NCI-H187 treated with DMSO at 0.1 percent for 48 hours (cell line): Measurements from ENCODE around the gene GGTLC2.
"Not testable (repeated sequence)": the region's sequence is repeated elsewhere in the genome, so short reads cannot be mapped to it uniquely, and the experiment has no call there.

Experiments used
- DNase-seq: peaks from one replicate; lab custom pipeline; 2025; lab: John Stamatoyannopoulos, UW

GGTLC2 gene

DNA sequence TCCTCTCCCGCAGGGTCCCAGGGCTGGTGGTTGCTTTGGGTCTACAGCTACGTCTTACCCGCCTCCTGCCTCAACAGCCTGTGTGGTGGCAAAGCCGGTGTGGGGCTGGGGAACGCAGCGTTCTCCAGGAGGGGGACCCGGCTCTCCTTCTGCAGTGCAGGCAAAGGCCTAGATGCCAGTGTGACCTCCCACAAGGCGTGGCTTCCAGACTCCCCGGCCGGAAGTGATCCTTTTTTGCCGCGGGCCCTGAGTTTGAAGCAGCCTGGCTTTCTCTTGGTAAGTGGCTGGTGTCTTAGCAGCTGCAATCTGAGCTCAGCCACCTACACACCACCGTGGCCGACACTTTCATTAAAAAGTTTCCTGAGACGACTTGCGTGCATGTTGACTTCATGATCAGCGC, 6.1 kb upstream of the GGTLC2 start:
- not testable (repeated sequence) for DNase-seq

DNA sequence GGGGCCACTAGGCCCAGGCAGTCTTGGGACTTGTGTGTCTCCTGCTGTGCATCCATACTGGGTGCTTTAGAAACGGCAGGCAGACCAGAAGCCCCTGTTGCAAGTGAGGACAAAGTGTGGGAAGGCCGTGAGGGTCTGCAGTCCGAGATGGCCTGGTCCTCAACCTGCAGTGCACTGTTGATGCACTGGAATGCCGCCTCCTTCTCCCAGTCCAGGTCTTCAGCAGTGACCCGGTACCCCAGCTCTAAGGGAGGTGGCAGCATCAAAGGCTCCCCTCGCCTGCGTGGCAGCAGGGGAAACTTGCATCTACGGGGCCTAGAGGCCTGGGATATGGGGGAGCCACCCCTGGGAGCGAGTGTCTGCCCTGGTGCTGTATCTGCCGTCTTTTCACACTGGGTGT, 2.2 kb upstream of the GGTLC2 start:
- not testable (repeated sequence) for DNase-seq

GRCh38 chr22:22645969-22646368, 1.6 kb downstream of the GGTLC2 start:
- not testable (repeated sequence) for DNase-seq

DNA sequence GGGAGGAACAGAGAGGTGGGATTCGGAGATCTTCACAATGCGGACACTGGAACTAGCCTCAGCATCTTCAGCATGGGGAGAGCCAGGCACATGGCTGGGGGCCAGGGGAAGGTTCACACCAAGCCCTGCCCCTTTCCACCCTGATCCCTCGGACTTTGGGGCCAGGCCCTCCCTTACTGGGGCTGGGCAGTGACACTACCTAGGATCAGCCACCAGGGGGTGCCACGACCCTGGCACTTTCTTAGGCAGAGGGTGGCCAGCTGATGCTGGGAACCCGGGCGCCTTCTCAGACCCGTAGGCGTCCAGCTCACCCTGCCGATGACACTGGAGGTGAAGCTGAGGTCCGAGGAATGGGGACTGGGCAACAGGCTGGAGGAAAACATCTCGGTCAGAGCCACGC, 3.5 kb downstream of the GGTLC2 start:
- DNase-seq: not testable (repeated sequence)

- DNase-seq: not testable (repeated sequence)
Measured at GRCh38 chr22:22648863-22649536, 4.6 kb downstream of the GGTLC2 start.

DNA sequence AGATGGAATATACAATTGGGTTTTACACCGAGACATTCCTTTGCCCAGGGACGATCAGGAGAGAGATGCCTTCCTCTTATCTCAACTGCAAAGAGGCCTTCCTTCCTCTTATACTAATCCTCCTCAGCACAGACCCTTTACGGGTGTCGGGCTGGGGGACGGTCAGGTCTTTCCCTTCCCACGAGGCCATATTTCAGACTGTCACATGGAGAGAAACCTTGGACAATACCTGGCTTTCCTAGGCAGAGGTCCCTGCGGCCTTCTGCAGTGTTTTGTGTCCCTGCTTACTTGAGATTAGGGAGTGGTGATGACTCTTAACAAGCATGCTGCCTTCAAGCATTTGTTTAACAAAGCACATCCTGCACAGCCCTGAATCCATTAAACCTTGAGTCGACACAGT, 5.3 kb downstream of the GGTLC2 start:
- not testable (repeated sequence) for DNase-seq

DNA sequence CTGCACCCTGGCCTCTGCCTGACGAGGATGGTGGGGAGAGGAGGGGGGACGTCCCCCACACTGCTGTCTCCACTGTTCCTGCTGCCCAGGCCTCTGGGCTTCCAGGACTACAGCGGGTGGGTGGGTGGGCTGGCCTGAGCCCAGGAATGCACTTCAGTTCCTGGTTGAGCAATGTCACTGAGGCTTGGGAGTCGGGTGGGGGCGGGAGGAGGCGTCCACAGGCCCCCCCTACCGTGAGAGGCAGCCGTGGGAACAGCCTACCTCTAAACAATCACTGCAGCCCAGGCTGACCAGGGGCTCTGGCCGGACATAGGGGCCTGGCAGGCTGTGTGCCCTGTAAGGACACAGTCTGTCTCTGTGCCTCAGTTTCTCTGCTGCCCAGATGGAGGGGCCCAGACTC, 6.0 kb downstream of the GGTLC2 start:
- DNase-seq: not testable (repeated sequence)

DNA sequence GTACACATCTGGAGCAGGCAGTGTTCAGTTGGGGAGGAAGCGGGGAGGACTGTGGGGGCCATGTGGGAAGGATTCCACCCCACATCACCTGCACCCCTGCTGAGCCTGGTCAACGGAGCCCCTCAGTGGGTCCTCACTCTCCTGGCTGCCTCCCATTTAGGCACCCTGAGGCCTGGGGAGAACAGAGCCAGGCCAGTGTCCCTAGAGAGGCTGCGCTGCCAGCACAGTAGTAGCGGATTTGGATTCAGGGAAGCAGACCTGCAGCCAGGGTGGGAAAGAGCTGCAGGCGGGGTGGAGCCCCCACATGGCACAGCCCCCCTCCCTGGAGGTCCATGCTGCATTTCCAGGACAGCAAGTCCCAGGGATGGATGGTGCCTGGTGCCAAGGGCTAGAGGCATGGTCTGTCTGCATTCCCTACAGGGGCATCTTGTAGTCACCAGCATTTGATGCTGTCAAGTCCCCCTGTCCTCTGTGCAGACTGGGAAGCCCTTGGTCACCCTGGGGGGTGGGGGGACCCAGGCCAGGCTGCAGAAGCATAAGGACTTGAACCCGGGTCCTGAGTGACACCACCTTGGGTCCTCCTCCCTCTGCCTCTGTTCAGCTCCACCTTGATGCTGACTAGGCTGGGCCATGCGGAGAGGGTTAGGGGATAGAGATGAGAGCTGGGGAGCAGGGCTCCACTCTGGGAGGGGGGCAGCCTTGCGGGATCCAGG, 6.5 kb downstream of the GGTLC2 start:
- not testable (repeated sequence) for DNase-seq

DNA sequence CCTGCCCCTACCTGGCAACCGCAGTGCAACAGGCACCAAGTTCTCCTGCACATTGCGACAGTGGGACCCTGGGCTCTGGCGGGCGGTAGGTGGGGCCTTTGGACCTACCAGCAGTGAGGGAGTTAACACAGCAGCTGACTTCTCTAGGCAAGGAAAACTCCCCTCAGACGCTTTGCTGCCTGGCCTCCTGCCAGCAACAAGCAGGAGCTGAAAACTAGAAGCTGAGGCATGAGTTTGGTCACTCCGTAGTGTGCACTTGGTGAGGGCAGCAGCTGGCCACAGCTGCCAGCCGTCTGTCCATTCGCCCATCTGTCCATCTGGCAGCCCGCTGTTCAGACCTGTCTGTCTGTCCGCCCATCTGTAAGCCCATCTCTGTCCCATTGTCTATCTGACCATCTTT, 7.2 kb downstream of the GGTLC2 start:
- DNase-seq: not testable (repeated sequence)

- not testable (repeated sequence) for DNase-seq
Measured at GRCh38 chr22:22652102-22652501, 7.7 kb downstream of the GGTLC2 start.

DNA sequence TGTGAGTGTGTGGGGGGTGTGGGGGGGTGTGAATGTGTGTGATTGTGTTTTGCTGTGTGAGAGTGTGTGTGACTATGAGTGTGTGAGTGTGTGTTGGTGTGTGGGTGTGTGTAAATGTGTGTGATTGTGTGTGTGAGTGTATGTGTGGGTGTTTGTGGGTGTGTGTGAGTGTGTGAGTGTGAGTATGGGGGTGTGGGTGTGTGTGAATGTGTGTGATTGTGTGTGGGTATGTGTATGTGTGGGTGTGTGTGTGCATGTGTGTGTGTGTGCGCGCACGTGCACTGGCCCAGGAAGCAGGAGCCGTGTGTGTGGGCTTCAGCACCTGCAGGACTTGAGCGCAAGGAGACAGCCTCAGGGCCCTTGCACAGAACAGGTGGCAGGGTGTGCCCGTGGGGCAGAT, 8.2 kb downstream of the GGTLC2 start:
- not testable (repeated sequence) for DNase-seq

GRCh38 chr22:22653677-22654381, 9.4 kb downstream of the GGTLC2 start:
- DNase-seq: not testable (repeated sequence)

- DNase-seq: no peak
Measured at GRCh38 chr22:22655452-22656290, 11.3 kb downstream of the GGTLC2 start.

GRCh38 chr22:22657712-22658111, 13.3 kb downstream of the GGTLC2 start:
- no peak for DNase-seq

- DNase-seq: no peak
Measured at GRCh38 chr22:22661275-22661674, 16.9 kb downstream of the GGTLC2 start.

- no peak for DNase-seq
Measured at GRCh38 chr22:22662095-22662494, 17.7 kb downstream of the GGTLC2 start.

DNA sequence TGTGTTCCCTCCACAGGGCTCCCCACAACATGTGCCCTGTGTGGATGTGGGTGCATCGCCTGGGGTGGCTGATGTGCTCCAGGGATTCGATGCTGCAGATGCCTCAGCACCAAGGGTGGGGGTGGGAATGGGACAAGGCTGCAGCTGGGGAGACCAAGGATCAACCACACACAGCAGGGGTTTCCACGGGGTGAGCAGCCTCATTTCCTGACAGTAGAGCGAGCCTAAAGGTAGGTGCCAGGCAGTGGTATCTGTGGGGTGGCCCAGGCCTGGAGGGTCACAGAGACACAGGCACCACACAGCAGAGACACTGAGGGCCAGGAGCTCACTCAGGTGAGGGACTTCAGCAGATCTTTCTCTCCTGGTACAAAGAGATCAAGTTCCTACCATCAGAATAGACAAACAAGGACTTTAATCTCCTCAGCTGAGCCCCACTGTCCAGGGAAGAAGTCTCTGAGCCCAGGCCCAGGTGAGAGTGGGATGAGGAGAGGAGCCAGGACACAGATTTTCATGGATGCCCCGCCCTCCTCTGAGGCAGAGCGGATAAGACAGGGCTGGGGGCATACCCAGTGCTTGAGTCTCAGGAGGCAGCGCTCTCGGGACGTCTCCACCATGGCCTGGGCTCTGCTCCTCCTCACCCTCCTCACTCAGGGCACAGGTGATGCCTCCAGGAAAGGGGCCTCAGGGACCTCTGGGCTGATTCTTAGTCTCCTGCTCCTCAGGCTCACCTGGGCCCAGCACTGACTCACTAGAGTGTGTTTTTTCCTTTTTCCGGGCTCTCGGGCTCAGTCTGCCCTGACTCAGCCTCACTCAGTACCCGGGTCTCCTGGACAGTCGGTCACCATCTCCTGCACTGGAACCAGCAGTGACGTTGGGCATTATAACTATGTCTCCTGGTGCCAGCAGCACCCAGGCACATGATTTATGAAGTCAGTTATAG, 19.7 kb downstream of the GGTLC2 start:
- DNase-seq: no peak

GRCh38 chr22:22666307-22667091, 22.1 kb downstream of the GGTLC2 start:
- no peak for DNase-seq

DNA sequence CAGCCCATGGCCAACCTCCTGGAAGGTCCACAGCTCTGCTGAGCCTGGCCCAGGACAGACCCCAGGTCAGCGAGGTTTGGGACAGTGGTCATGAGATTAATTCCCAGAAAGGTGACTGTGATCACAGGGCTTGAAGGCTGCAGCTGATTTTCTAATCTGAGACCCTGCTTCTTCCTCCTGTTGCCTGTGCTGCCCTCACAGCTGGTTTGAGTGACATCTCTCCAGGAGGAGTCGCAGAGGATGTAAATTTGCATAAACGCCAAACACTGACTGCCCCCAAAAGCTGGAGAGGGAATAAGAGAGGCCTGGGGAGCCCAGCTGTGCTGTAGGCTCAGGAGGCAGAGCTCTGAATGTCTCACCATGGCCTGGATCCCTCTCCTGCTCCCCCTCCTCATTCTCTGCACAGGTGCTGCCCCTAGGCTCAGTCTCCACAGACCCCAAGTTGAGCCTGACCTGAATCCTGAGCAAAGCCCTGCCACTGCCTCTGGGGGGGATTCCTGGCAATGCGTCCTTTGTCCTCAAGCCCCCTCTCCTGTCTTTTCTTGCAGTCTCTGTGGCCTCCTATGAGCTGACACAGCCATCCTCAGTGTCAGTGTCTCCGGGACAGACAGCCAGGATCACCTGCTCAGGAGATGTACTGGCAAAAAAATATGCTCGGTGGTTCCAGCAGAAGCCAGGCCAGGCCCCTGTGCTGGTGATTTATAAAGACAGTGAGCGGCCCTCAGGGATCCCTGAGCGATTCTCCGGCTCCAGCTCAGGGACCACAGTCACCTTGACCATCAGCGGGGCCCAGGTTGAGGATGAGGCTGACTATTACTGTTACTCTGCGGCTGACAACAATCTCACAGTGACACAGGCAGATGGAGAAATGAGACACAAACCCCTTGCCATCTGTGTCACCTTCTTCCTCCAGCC, 23.8 kb downstream of the GGTLC2 start:
- no peak for DNase-seq
